ENCODE data around the gene TOP2A.

Gene TOP2A

DNA sequence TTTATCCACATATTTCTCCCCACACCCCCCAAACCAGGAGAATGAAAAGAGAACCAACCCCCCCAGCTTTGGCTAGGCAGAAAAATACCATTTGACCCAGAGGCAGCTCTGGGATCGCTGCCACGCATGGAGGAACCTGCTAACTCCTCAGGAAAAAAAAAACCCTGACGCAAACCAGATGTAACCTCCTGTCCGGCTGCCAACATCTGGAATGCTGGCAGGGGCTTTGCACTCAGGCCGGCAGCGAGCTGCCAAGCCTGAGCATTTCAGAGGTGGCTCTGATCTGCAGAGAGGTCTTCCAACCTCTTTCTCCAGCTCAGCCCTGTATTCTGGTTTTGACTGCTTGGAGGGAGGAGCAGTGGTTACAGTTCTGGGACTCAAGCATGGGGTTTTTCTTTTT lies 33.7 kb upstream of the TOP2A start:
- DNase-seq = no peak

DNA sequence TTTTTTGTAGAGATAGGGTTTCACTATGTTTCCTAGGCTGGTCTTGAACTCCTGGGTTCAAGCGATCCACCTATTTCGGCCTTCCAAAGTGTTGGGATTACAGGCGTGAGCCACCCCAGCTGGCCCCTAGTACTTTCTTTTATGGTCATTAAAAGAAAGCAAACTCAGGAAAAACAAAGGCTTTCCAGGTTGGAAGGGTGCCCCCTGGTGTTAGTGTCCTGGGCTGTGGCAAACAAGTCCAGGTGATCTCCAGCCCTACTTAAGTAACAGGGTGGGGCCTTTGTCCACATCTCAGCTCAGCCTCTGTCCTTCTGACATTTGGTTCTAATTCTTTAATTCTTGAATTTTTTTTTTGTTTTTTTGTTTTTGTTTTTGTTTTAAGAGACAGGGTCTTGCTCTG lies 32.5 kb upstream of the TOP2A start:
- DNase-seq = peak; percentile 58

- no peak for DNase-seq
Observed at GRCh38 chr17:40448639-40449261, 31.1 kb upstream of the TOP2A start.

DNA sequence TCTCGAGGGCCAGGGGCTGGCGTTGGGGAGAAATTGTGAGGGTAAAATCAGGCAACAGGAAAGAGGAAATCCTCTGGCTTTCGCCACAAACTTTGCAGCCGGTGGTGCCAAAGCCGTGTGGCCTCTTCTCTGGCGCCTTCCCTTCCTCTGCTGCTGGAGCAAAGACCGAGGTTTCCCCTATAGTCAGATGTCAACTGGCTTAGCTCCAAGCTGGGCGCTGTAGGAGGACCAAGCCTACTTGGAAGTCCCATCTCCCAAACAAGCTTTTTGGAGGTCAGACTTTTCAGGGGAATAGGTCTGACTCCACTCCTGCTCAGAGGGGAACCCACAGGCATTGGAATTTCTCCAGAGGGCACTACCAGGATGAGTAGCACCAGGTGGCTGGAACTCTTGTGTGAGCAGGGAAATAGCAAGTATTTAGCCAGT lies 30.5 kb upstream of the TOP2A start:
- no peak for DNase-seq

DNA sequence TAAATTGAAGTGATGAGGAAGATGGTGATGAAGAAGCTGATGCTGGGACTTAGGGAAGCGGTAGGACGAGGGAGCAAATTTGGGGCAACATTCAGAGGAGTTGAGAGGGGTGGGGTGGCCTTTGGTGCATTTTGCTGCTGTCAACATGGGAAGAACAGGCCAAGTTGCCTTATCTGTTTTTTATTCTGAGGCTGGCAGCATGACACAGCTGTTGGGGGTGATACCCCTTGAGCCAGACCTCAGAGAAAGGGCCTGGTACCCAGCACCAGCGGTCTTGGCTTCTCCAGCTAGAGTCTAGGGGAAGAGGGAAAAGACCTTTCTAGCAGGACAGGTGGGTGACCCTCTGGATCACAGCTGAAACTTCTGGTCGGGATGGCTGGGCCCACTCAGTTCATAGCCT lies 30.1 kb upstream of the TOP2A start:
- no peak for DNase-seq

DNA sequence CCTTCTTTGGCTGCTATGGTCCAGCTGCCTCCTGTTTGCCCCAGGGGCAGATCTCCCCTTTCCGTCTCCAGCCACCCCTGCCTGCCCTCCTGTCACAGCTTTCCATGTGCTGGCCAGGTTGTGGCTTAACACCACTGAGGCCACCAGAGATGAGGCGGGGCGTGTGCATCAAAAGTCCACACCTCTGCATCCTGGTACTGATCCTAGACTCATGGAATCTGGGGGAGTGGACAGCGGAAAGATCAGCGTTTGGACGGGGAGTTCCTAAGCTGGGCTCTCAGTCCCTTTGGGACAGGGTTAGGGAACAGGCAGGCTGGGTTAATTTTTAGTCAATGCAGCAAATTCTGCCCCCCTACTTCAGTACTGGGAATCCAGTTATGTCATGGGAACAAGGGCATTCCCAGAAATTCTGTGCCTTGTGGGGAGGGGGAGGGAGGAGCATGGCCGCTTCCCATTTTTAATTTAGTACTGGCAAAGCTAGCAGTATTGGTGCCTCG lies 29.5 kb upstream of the TOP2A start:
- DNase-seq = no peak

GRCh38 chr17:40445751-40446468 lies 28.2 kb upstream of the TOP2A start:
- no peak for DNase-seq

DNA sequence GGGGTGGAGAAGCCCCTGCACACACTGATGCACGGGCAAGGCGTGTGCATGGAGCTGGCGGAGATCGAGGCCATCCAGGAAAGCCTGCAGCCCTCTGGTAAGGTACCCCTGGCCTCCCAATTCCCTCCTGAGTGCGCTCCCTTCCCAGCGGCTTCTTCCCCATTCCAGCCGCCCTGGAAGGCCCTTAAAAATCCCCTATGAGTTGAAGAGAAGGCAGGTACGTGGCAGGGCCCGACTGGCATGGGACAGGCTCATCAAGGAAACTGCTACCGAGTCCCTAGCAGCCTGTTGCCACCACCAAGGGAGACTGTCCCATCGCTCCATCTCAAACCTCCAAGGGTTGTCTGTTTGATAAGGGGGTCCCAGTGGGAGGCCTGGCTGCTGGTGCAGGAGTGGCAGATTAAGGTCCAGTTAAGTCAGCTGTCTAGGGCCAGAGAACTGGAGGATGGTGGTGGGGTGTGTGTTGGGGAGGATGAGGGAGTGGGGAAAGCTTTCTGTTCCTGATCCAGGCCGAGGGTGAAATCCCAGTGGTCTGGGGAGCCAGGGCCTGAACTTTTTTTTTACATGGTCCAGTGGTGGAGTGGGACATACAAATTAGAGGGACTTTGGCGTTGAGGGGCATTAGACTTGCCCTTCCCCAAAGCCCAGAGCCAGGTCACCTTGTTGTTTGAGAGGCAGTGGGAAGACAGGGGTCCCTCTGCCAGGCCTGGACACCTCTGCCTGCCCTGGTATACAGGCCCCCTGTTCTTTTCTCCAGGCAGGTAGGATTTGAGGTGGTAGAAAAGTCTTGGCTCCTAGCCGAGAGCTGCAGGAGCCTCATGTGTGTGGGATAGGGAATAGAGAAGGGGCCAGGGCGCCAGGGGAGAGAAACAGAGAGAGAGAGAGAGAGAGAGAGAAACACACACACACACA lies 26.5 kb upstream of the TOP2A start:
- DNase-seq = no peak

- DNase-seq = peak; percentile 82
Observed at GRCh38 chr17:40443196-40443987, 25.7 kb upstream of the TOP2A start, which contains the start of gene IGFBP4. Gene IGFBP4 (plus strand): TSS chr17:40443450. CDS start chr17:40443736, 286 bp downstream.

DNA sequence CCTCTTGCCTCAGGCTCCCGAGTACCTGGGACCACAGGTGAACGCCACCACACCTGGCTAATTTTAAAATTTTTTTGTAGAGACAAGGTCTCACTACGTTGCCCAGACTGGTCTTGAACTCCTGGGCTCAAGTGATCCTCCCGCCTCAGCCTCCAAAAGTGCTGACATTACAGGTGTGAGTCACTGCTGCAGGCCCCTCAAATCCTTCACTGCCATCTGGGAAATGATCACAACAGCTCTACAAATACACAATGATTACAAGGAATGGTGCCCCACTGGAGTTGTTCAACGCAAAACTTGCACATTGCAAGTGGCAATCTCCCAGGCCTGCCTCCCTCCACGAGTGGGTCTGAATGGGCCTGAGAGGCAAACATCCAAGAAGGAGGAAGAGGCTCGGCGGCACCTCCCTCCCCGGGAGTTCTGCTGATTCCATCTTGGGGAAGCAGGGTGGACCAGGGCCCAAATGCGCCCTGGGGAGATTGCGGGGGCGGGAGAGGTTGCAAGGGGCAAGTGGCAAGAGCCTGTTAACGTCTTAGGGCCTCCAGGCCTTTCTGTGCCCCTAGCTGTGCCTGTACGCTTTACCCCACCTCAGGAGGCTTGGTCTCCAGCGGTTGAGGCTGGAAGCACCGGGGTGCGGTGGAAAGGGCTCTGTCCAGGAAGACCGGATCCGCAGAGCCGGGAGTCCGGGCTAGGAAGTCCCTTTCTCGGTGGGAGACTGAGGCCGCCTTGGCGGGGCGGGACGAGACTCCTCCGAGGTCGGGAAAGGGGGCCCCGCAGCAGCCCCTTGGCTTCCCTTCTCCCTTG lies 24.9 kb upstream of the TOP2A start:
- DNase-seq = peak; percentile 42

DNA sequence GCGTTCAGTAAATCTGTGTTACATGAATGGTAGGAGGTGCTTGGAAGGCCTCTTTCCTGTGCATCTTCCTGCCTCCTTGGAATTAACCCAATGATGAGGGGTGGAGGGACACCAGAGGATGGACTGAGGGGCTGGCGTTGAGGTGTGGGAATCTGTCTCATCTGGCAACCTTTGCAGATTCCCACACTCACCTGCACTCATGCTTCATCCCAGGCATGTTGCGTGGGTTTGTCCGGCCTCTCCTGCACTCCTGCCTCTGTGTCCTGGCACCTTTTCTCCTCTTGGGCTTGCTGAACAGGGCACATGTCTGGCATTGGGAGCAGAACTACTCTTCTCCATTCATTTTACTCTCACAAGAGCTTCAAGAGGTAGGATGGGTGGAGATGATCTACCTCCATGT lies 22.5 kb upstream of the TOP2A start:
- DNase-seq = no peak

GRCh38 chr17:40437095-40437732 lies 19.5 kb upstream of the TOP2A start:
- DNase-seq = no peak

GRCh38 chr17:40436636-40437035 lies 18.9 kb upstream of the TOP2A start:
- no peak for DNase-seq

DNA sequence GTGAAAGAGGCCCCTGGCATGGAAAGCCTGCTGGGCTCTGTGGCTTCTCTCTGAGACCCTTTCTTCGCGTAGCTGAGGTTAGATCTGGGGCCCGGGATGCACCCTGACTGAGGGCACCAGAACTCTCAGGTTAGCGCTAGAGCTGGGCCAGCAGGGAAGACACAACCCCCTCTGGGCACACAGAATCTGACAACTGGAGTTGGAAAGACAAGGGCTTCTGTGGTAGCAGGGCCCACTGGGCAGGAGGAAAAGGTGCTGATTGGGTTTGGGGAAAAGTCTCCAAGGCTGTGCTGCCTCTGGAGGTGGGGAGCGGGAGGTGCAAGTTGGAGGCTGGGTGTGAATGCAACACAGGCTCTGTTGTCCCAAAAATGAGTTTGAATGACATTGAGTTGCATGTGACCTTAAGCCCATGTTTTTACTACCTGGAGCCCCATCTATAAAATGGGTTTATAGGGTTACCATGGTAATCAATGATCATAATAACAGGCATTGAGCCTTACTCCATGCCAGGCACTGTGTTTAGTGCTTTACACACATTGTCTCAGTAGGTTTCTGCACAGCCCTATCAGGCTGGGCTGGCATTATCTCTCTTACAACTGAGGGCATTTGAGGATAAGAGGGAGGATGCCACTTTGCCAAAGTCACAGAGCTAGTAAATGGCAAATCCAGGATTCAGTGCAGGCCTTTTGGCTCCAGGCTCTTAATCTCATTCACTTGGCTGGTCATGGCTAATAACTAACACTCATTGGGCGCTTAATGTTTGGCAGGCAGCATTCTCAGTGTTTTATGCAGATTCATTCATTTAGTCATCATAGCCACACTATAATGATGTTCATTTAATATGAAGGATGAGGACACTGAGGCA lies 16.1 kb upstream of the TOP2A start:
- DNase-seq = peak; percentile 10

- no peak for DNase-seq
Observed at GRCh38 chr17:40432864-40433528, 15.3 kb upstream of the TOP2A start.

DNA sequence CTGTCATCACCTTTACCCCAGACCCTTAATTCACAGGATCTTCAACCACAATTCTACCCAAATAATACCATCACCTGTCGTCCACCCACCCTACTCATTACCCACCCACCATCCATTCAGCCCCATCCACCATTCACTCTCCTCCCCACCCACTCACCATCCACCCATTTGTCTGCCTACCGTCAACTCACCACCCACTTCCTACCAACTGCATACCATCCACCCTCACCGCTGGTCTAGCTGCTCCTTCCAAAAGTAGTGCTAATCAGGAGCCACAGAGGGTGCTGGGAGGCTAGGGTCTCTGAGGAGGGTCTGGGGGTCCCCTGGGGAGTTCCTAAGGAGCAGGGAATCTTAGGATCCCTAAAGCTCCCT lies 13.5 kb upstream of the TOP2A start:
- no peak for DNase-seq

GRCh38 chr17:40430272-40431230 lies 12.9 kb upstream of the TOP2A start:
- no peak for DNase-seq

GRCh38 chr17:40427002-40427491 lies 9.4 kb upstream of the TOP2A start:
- DNase-seq = no peak

Measured in NCI-H146 (cell line).